ENCODE results near the gene NF2.

DNA sequence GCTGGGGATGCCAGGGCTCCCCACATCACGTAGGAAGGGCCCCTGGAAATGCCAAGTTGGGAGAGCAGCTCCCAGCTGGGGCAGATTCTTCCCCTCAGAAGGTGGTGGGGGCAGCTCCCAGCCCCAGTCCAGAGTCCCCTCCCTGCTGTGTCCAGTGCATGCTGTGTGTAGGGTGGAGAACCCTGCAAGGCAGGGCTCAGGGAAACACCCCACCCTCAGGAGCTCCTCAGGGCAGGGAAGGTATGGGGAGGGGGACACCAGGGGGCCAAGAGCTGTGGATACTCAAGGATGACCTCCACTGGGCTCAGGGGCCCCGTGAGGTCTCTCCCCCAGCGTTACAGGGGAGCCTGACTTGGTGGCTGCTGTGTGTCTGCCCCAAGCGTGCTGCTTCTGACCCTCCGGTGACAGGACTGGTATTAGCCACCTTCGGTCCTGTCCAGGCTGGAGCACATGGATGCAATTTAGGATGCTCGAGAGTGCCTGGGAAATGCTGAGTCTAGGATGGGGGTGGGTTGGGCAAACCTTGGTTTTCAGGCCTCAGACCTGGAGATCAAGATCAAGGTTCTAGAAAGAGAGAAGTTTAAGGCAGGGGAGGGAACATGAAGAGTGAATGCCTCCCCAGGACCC, 100.2 kb downstream of the NF2 start:
- TF ChIP-seq EZH2phosphoT487 (conservative IDR thresholded peaks at IDR 0.05; ENCODE audit: low read length) (no peak), CTCF (IDR thresholded peaks at IDR 0.05; ENCODE audit: insufficient read depth, low read length, poor library complexity, severe bottlenecking) (no peak)
